Epithelial cell of proximal tubule (primary cell): ENCODE data around the gene PTPN18. TPM values are rescaled to one million over a fixed set of nuclear protein-coding genes. Genes with fewer than 3 reads are reported as not detected.

Experiments
- total RNA-seq: library from RNA; depleted of rRNA; stranded (reverse); fragments of >200 nt; gene quantifications from 2 replicates; pipeline ENCODE4 v1.2.3, GENCODE V29; 2015

The PTPN18 gene
- total RNA-seq, 1 donor from 2014 or later, result 23.8 TPM

Other genes starting within 250 kb of the PTPN18 start
- gene POTEF, start 226.8 kb upstream of the PTPN18 start, total RNA-seq, result not detected in 2 replicates
- gene CCDC74B, start 210.9 kb upstream of the PTPN18 start, total RNA-seq, result 2.1 and 5.6 TPM in 2 replicates
- 62.2 and 80.7 TPM in 2 replicates for gene SMPD4, start 174.5 kb upstream of the PTPN18 start, total RNA-seq
- 290 and 369 TPM in 2 replicates for gene MZT2B, start 173.8 kb upstream of the PTPN18 start, total RNA-seq
- gene TUBA3E, start 157.6 kb upstream of the PTPN18 start, total RNA-seq, result not detected in 2 replicates
- 134 and 219 TPM in 2 replicates for gene IMP4, start 13.2 kb upstream of the PTPN18 start, total RNA-seq
- not detected in 2 replicates for gene POTEI, start 153.3 kb downstream of the PTPN18 start, total RNA-seq
- gene CFC1B, start 165.2 kb downstream of the PTPN18 start, total RNA-seq, result not detected in 2 replicates
- not detected in 2 replicates for gene CFC1, start 243.5 kb downstream of the PTPN18 start, total RNA-seq